ENCODE data around the gene TSPAN31. TPM values are rescaled to one million over a fixed set of nuclear protein-coding genes. Genes with fewer than 3 reads are reported as not detected.

Gene TSPAN31
- total and polyA plus RNA-seq, 9 of the 15 experiments (the other 6 are each of a cell fraction or from before 2014, with no cell fraction given), result 11.3 to 26.4 (median 14.3) TPM

DNA sequence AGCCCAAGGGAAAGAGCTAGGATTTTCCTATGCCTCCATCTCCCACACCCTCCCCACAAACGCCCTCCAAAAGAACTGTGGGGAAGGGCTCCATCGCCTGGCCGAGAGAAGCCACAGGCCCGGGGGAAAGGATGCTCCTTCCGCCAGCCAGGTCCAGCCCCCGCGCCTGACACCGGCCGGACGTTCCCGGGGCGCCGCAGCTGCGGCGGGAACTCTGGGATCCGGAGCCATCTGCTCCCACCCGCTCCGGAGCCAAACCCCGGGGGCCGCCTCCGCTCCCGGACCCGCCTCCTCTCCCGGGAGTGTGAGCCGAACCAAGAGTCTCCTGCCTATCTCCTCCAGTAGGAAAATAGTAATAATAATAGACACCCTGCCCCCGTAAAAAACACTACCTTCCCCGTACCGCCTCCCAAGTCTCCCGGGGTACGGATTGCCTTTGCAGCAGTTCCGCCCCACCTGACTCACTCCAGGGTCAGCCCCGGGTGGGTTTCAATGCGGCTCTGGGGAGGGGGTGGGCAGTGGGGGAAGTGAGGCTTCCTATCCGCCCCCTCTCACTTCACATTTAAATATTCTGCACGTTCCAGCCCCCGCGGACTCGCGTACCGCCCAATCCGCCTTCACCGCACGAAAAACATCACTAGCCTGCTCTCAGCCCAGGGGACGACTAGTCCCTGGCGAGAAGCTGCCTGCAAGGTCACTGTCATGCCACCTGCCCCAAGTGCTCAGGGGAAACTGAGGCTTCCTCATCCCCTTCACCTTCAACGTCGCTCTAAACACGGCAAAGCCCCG lies 8.7 kb upstream of the TSPAN31 start (continued):
- TF ChIP-seq, protein P1, sequence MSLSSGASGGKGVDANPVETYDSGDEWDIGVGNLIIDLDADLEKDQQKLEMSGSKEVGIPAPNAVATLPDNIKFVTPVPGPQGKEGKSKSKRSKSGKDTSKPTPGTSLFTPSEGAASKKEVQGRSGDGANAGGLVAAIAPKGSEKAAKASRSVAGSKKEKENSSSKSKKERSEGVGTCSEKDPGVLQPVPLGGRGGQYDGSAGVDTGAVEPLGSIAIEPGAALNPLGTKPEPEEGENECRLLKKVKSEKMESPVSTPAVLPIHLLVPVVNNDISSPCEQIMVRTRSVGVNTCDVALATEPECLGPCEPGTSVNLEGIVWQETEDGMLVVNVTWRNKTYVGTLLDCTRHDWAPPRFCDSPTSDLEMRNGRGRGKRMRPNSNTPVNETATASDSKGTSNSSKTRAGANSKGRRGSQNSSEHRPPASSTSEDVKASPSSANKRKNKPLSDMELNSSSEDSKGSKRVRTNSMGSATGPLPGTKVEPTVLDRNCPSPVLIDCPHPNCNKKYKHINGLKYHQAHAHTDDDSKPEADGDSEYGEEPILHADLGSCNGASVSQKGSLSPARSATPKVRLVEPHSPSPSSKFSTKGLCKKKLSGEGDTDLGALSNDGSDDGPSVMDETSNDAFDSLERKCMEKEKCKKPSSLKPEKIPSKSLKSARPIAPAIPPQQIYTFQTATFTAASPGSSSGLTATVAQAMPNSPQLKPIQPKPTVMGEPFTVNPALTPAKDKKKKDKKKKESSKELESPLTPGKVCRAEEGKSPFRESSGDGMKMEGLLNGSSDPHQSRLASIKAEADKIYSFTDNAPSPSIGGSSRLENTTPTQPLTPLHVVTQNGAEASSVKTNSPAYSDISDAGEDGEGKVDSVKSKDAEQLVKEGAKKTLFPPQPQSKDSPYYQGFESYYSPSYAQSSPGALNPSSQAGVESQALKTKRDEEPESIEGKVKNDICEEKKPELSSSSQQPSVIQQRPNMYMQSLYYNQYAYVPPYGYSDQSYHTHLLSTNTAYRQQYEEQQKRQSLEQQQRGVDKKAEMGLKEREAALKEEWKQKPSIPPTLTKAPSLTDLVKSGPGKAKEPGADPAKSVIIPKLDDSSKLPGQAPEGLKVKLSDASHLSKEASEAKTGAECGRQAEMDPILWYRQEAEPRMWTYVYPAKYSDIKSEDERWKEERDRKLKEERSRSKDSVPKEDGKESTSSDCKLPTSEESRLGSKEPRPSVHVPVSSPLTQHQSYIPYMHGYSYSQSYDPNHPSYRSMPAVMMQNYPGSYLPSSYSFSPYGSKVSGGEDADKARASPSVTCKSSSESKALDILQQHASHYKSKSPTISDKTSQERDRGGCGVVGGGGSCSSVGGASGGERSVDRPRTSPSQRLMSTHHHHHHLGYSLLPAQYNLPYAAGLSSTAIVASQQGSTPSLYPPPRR (CRISPR knock-in tag; IDR thresholded peaks at IDR 0.05; ENCODE audit: borderline replicate concordance), result no peak

DNA sequence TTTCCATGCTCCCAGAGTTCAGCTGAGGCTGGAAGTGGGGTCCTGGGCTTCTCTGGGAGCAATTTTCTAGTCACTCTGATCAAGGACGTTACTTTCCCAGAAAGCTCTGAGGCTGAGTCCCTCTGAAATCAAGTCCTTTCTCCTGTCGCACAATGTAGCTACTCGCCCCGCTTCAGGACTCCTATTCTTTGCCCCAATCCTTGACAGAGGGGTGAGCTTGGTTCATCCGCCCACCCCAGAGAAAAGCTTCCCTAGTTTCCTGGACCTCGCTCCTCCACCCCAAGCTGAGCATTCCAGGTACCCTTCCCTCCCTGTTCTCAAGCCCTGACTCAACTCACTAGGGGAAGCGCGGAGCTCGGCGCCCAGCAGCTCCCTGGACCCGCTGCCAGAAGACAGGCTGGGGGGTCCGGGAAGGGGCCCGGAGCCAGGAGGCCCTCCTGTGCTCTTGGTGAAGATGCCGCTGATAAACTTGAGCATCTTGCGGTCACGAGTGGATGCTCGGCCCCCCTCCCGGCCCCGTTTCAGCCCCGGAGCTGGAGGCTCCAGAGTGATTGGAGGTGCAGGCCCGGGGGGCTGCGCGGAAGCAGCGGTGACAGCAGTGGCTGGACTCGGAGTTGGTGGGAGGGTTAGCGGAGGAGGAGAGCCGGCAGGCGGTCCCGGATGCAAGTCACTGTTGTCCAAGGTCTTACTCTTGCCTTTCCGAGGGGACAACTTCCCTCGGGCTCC lies 7.9 kb upstream of the TSPAN31 start:
- Histone ChIP-seq H3K36me3 (ENCODE audit: control insufficient read depth, insufficient read depth, low read length) (no peaks in the 10 kb centered on the region), H3K27ac (ENCODE audit: extremely low read depth, low read depth, low read length) (peak overlapping the region; percentile 11; the same call in 1 of the 3 replicates), H2AFZ (ENCODE audit: low read depth, low read length) (peak overlapping the region; percentile 94), H4K20me1 (replicated peaks; ENCODE audit: control insufficient read depth, insufficient read depth, low read length) (no peaks in the 10 kb centered on the region), H3K9me3 (replicated peaks; ENCODE audit: control insufficient read depth, insufficient read depth, low read depth, low read length) (no peaks in the 10 kb centered on the region), H3K4me1 (replicated peaks in 1 of 2; ENCODE audit: control insufficient read depth in 2 of 2, insufficient read depth in 2 of 2, low read length in 2 of 2) (peaks cover 9 to 33% of the 10 kb centered on the region in 2 experiments; a peak in 4 of 5 replicates), H3K27me3 (ENCODE audit: control insufficient read depth in 2 of 2, insufficient read depth in 2 of 2, low read length in 2 of 2) (peaks cover 12 to 53% of the 10 kb centered on the region in 2 experiments), H3K9me1 (ENCODE audit: control insufficient read depth, insufficient read depth, low read length) (no peaks in the 10 kb centered on the region), H3K79me2 (ENCODE audit: control insufficient read depth, insufficient read depth, low read length) (no peaks in the 10 kb centered on the region), H3K4me3 (peak overlapping the region; percentile 38), H3K4me2 (ENCODE audit: insufficient read depth, low read length) (peak overlapping the region; percentile 81), H3K9ac (ENCODE audit: insufficient read depth in 1 of 2, low read depth in 2 of 2, low read length in 2 of 2) (peak overlapping the region; percentile 51 to 87)
- CTCF ChIA-PET (ENCODE audit: low intra/inter-chr PET ratio), result interaction anchor here (2.3 kb wide), 1 partner anchor 154 kb away, joined by 17 read pairs; no protein-coding TSS in a partner anchor
- DNase-seq (ENCODE audit: extremely low read depth in 1 of 4, low spot score in 3 of 4) (peak in 1 of 4 experiments; percentile 30), FAIRE-seq (peak; percentile 86), ATAC-seq (peak; percentile 17)
- 17% methylated on average over 27 of the region's 31 CpGs for WGBS (ENCODE audit: insufficient coverage, low coverage, missing lambda C conversion rate)
- BruUV-seq (replicated peaks), result no TSS peak
- intact Hi-C loops (cut with micrococcal nuclease), result loop anchor here (1.0 to 5.0 kb wide), 4 partner anchors 104 to 274 kb away; partner anchors contain the start of genes B4GALNT1, DDIT3 and MBD6
- POLR2A ChIA-PET, result interaction anchor here (0.5 to 3.5 kb wide), 10 partner anchors 8 to 240 kb away, joined by 3 to 15 read pairs (median 3); partner anchors contain the start of genes CDK4, DDIT3, PIP4K2C and TSPAN31
- in situ Hi-C loops (cut with MboI), result no loop called here
- no peak for TF ChIP-seq MEF2D (tag; conservative IDR thresholded peaks at IDR 0.05; ENCODE audit: low read depth)
- TF ChIP-seq CBX1 (IDR thresholded peaks at IDR 0.05; ENCODE audit: low read depth), result 0 out of 2 replicates have a peak, but pooled peaks have one; percentile 34
- TF ChIP-seq CBFA2T2 (conservative IDR thresholded peaks at IDR 0.05), result no peak
- TF ChIP-seq ZNF311 (CRISPR knock-in tag; IDR thresholded peaks at IDR 0.05), result no peak
- 0 out of 2 replicates have a peak, but pooled peaks have one; percentile 12 for TF ChIP-seq CREB1 (IDR thresholded peaks at IDR 0.05)
- TF ChIP-seq CREB1 (CRISPR knock-in tag; IDR thresholded peaks at IDR 0.05), result no peak
- TF ChIP-seq, protein P2, sequence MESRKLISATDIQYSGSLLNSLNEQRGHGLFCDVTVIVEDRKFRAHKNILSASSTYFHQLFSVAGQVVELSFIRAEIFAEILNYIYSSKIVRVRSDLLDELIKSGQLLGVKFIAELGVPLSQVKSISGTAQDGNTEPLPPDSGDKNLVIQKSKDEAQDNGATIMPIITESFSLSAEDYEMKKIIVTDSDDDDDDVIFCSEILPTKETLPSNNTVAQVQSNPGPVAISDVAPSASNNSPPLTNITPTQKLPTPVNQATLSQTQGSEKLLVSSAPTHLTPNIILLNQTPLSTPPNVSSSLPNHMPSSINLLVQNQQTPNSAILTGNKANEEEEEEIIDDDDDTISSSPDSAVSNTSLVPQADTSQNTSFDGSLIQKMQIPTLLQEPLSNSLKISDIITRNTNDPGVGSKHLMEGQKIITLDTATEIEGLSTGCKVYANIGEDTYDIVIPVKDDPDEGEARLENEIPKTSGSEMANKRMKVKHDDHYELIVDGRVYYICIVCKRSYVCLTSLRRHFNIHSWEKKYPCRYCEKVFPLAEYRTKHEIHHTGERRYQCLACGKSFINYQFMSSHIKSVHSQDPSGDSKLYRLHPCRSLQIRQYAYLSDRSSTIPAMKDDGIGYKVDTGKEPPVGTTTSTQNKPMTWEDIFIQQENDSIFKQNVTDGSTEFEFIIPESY (CRISPR knock-in tag; IDR thresholded peaks at IDR 0.05), result peak; percentile 44
- 0 out of 2 replicates have a peak, but pooled peaks have one; percentile 39 for TF ChIP-seq SAFB (IDR thresholded peaks at IDR 0.05; ENCODE audit: borderline replicate concordance, low read depth, low read length)

Data from K562 (cell line).